SKM-1 treated with dmso at 0.1 percent for 144 hours (cell line): ENCODE measurements around the gene SH3BGRL.

Experiments
- DNase-seq: peaks from one replicate; lab custom pipeline; 2025; ENCODE audit not compliant: unreplicated experiment; lab: John Stamatoyannopoulos, UW

Gene SH3BGRL

DNA sequence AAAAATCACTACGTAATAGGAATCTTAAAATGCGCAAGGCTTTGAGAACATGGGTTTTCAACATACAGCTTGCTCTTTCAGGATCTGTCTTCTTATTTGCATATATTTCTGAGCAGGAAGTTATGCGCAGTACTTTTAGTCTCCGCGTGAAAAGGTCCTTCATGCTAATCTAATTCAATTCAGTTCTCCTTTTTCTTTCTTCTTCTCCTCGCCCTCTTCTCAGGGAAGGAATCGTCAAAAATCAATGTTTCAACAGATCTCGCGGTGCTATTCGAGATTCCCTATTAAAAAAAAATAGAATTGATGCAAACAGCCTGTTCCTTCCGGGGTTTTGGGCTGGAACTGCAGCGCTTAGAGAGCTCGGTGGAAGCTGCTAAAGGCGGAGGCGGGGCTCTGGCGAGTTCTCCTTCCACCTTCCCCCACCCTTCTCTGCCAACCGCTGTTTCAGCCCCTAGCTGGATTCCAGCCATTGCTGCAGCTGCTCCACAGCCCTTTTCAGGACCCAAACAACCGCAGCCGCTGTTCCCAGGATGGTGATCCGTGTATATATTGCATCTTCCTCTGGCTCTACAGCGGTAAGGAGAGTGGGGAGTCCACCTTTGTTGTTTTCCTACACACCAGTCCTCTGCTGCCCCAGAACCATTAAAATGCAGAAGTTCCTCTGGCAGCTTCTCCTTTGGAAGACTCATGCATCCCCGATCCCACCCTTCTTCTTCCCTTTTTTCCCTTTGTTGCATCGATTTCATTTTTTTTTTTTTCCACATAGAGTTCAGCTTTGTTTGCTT is at the start of gene SH3BGRL, which contains the start of gene HMGN5:
Gene SH3BGRL (plus strand): TSS at position 432 of the 785 bp plus-strand sequence. CDS start 99 bp downstream, at position 531.
Gene HMGN5 (minus strand): TSS at position 243 of the 785 bp plus-strand sequence. CDS start 80,364 bp downstream, outside the sequence.
- DNase-seq, result peak; percentile 91

DNA sequence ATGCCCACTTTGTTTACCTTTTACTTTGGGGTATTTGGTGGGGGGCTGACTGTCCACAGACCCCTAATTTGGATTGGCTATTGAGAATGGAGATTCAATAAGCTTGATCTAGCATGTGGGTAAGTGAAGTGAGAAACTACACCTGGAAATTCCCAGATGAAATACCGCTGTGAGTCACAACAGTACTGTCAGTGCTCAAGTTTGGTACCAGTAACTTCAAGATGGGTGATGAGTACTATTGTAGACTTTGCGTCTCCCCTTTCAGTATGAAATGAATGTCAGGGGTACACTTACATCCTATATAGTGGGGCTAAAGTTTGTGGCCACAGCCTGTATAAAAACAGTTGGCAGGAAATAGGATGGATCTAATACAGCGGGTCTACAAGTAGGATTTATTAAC is 33.5 kb upstream of the SH3BGRL start:
- no peak for DNase-seq

DNA sequence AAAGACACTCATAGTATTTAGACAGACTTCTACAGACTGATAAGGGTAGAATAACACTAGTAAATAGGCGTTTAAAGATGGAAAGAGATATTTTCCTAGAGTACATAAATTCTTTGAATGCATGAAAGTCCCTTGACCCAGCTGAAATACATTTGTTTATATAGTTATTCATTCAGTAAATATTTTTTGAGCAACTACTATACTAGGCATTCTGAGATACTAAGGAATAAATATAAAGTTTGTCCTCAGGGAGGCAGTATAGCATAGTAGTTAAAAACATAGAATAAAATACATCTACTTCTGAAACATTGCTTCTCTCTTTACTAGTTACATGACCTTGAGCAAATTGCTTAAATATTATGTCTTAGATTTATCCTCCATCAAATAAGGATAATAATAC is 27.6 kb upstream of the SH3BGRL start:
- peak; percentile 10 for DNase-seq

DNA sequence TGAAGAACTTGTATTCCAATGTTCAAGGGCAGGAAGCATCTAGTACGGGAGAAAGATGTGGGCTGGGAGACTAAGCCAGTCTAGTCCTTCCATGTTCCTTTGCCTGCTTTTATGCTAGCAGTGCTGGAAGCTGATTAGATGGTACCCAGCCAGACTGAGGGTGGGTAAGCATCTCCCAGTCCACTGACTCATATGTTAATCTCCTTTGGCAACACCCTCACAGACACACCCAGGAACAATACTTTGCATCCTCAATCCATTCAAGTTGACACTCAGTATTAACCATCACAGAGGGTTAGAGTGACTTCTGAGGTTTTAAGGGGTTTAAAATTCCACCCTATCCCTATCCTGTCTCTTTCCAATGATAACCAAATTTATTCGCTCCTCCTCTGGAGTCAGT is 6.6 kb upstream of the SH3BGRL start:
- no peak for DNase-seq

DNA sequence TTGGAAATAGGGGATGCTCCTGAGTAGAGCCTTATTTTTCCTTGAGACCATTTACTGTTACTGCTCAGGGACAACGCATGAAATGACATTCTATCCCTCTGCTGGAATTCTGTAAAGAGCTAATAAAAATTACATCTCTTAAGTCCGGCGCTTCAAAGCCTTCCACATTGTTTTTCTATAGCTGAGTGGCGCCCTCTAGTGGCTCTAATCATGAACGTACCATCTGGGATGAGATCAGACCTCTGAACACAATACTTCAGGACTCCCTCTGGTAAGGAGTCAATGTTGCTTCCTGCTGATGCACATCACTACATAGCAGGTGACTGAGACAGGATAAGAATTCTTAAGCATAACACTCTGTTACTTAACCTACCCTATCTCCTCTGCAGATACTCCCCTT is 6.2 kb upstream of the SH3BGRL start:
- DNase-seq, result peak; percentile 6

DNA sequence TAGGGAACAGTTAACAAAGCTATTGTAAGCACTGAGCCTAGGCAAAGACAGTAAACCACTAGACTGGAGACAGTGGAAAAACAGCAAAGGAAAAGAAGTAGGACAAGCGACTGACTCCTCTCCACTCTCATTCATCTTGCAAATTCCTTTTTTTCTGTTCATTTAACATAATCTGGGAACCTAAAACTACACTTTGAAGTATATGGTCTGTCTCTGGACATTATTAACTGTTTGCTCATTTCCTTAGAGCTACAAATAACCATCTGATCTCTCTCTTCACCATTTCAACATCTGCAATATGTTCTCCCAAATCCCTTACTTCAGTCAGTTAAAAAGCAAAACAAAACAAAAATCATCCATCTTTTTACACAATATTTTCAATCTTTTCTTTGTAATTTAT is 831 bp upstream of the SH3BGRL start:
- no peak for DNase-seq

DNA sequence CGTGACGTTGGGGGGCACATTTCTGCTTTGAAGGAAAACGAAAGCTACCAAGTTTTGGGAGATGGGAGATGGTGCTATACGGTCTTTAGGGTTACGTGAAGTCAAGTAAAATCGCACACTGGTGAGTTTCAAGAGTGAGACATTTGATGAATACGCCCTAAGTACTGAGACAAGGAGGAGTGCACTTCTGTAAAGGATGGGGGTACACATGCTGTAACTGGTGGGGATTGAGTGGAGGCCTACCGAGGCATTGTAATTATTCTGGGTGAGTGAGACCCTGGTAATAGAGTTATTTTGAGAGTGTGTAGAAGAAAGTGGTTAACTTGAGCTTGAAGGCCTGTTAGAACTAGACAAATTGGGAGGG is 536 bp downstream of the SH3BGRL start:
- no peak for DNase-seq

DNA sequence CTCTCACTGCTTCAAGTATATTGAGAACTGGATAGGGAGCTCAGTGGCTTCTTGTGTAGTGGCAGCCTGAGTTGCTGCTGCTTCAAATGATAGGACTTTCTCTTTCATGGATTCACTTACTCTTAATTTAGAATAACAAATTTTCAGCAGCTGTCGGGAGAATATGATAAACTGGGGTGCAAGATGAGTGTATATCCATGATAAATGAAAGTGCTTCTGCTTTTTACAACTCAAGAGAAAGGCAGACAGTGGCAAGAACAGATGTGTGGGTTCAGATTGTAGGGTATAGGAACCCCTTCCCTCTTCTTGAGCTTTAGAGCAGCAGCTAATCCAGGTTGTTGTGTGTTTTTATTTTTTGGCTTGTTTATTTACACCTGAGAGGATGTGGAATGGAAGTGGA is 1.0 kb downstream of the SH3BGRL start:
- no peak for DNase-seq

DNA sequence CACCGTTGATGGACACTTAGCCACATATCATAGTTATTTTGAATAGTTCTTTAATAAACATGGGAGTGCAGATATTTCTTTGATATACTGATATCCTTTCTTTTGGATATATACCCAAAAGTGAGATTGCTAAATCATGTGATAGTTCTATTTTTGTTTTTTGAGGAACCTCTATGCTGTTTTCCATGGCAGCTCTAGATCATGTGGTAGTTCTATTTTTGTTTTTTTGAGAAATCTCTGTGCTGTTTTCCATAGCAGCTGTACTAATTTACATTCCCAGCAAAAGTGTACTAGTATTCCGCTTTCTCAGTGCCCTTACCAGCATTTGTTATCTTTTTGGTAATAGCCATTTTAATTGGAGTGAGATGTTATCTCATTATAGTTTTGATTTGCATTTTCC is 3.6 kb downstream of the SH3BGRL start:
- DNase-seq, result no peak

DNA sequence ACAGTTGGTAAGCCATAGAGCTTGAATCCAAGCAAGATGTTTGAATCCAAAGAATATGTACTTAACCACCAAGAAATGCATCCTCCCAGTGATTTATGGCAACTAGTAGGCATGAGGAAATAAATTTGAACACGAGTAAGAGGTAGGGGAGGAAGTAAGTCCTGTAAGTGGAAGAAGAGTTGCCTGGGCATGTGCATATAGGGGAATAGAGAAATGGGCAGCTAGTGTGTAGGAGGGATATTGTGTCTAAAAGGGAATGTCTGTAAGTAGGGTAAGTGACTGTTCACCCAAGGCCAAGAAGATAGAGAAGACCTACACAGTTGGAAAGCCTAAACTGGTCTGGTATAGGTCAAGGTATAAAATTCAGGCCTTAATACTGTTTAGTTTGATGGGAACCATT is 4.6 kb downstream of the SH3BGRL start:
- no peak for DNase-seq

DNA sequence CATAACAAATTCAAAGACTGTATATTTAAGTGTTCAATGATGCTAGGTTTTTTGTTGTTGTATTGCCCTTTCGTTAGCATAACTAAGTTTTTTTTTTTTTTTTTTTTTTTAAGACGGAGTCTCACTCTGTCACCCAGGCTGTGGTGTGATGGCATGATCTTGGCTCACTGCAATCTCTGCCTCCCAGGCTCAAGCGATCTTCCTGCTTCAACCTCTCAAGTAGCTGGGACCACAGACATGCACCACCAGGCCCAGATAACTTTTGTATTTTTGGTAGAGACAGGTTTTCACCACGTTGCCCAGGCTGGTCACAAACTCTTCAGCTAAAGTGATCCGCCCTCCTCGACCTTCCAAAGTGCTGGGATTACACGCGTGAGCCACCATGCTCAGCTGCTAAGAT is 7.0 kb downstream of the SH3BGRL start:
- no peak for DNase-seq

DNA sequence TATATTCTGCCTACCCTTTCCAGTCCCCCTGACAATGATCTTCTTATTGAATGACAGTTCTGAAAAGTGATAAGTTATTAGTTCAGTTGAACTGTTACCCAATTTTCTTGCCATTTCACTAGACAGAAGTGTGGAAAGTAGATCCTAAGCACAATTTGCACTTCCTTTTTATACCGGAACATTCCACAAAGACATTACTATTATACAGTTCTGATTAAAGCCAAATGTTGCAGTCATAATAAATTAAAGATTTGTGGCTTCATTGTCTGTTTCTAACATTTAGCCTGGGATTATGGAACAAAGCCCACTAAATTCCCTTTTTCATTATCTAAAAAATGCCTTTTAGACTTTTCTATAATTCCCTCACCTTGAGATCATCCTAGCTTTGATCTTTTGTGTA is 13.8 kb downstream of the SH3BGRL start:
- DNase-seq, result no peak

DNA sequence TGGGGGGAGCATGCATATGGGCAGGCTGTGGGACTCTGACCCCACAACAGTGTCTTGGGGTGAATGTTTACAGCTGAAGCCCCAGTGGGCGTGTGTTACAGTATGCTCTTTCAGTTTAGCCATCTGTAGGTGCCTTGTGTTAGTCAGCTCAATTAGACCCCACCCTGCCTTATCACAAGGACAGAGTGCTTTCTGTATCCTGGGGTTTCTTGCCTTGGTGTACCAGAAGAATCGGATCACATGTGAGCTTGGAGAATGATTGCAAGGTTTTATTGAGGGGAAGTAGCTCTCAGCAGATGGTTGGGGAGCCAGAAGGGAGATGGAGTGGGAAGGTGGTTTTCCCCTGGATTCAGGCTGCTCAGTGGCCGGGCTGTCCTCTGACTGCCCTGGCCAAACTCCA is 27.3 kb downstream of the SH3BGRL start:
- no peak for DNase-seq

DNA sequence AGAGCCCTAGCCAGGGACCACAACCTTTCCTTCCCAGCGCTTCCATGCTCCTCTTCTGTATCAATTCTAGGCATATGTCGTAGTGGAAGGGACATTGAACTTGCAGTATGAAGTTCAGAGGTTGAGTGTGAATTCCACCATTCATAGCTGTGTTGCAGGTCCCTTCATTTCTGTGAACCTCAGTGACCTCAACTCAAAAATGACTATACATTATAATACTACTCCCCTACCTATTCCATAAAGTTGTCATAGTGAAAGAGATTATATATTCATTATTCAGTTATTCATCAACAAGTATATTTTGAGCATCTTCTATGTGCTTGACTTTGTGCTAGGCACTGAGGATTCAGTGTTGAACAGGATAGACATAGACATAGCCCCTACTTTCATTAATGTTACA is 28.0 kb downstream of the SH3BGRL start:
- DNase-seq, result no peak

DNA sequence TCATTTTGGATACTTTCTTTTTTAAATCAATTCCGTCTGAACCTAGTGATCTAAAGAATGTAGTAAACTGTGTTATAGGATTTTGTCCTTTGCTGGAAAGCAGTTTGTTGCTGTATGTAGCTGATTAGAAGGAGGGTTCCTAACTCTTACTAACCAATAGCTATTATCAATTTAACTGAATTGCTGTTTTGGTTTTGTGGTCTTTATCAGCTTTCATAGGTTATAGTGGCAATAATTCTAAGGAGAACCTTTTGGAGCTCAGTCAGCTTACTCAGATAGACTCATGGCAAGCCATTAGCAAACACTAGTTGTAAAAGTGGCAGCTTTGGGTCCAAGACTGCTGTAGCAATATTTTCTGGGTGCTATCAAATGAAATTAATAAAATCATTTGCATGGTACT is 29.6 kb downstream of the SH3BGRL start:
- DNase-seq, result no peak

DNA sequence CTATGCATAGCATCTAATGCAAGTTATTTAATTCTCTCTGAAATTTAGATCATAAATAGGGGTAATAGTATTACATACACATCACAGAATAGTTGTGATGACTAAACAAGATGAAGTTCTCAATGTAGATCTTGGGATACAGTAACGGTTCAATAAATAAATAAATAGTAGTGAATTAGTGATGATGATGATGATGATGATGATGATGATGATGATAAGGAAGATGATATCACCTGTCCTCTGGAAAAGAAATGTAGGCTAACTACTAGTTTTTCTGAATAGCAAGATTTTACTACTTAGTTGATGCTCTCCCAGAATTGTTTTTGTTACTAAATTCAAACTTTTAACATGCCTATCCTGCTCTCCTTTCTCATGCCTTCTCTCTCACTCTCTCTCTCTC is 30.3 kb downstream of the SH3BGRL start:
- no peak for DNase-seq

DNA sequence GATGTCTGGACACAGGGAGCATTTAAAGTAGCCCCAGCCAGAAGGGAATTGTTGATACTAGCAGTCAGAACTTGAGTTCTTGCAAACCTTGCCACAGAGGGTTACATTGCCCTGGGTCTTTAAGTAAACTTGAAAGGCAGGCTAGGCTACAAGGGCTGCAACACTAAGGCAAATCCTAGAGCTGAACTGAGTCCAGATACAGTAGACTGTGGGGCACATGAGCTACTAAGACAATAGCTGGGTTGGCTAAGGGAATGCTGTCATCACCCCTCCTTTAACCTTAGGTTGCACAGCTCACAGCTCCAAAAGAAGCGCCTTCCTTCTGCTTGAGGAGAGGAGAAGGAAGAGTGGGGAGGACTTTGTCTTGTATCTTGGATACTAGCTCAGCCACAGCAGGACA is 35.6 kb downstream of the SH3BGRL start:
- no peak for DNase-seq

DNA sequence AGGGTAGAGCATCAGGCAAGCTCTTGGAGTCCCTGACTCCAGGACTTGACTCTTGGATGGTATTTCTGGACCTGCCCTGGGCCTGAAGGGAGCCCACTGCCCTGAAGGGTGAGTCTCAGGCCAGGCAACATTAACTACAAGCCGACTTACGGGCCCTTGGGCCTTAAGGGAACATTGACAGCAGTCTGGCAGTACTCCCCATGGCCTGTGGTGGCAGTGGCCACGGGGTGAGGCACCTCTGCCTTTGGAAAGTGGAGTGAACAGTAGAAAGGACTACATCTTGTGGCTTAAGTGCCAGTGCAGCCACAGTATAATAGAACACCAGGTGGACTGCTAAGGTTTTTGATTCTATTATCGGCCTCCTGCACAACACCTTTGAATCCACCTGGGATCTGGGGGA is 36.3 kb downstream of the SH3BGRL start:
- no peak for DNase-seq

DNA sequence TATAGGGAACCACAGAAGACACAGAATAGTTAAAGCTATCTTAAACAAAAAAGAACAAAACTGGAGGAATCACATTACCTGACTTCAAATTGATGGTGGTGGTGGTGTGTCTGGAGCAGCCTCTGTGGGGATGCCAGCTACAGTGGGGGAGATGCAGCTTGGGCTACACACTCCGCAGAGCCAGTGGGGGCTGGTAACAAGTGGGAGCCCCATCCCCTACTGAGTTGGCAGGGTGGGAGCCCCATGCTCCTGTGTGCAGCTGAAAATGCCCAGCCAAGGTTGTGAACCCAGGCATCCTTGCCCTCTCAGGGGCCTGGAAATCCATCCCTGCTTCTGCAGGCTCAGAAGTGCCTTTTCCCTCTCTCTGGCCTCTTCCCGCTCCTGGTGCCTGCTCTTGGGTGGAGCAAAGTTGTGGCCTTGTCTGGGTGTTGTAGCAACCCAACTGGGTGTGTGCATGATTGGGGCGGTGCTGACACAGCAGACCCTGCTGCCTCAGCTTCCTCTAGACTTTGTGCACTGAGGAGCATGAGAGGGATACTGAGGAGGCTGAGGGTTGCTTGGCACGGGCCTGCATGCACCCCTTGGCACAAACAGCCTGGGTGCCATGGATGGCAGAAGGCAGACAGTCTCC is 38.9 kb downstream of the SH3BGRL start:
- no peak for DNase-seq

DNA sequence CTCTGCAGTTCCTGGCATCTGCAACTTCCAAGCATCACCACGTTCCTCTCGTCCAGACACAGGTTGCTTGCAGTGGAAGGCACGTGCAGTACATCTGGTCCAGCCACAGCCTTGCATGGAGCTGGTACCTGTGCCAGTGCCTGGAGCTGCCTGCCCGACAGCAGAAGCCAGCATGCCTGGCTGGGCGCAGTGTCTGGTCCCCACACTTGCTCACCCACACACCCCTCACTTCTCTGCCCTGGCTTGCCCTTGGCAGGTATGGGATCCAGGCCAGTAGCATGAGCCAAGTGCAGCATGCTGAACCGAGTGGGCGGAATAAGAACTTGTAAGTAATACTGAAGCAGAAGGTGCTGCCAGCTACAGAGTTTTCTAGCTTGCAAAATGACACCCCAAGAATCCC is 39.9 kb downstream of the SH3BGRL start:
- DNase-seq, result no peak

DNA sequence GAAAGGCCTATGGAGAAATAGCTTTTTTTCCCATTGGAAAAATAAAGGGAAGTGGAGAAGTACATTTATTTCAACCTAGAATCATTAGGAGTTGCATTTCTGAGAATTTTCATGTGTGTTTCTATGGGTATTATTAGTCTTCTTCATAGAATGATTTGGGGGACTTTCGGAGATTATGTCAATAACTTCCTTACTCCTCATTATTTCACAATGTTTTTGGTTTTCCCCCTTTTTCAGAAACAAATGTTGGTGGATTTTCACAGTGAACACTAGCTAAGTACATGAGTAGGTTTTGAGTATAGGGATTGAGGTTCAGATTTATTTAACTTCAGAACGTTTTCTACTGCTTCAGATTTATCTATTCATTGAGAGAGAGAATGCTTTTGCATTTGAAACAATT is 54.0 kb downstream of the SH3BGRL start:
- DNase-seq, result no peak

DNA sequence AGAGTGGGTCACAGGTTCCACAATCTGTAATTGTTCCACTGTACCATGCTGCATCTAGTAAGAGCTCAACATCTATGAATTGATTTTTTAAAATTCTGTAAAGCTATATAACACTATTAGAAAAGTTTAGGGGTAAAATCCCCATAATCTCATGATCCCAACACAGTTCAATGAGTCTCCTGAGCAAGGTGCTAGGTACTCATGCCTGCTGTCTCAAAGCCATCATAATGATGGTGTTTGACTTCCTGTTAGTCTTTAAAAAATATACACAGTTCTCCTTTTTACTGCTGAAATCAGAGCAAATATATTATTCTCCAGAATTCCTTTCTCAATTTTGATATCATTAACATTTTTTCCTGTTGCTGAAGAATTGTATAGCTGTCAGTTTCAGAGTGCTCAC is 55.9 kb downstream of the SH3BGRL start:
- no peak for DNase-seq
